Activated CD8-positive, alpha-beta T cell treated with anti-CD3 and anti-CD28 coated beads for 36 hours (primary cell): Measurements from ENCODE around the gene RSBN1L. TPM values are rescaled to one million over a fixed set of nuclear protein-coding genes. Genes with fewer than 3 reads are reported as not detected.

Source experiments
- ATAC-seq: fragments of 200-7000 bp; cut with Tn5 transposase; one replicate; pipeline ENCODE4 v1.10.0; 2021; ENCODE audit warnings: mild to moderate bottlenecking, moderate library complexity
- CTCF ChIA-PET: fragments of 350-600 bp; sonication (Branson Sonifier 250); formaldehyde crosslinking; loops from one replicate; lab custom pipeline; 2021; ENCODE audit warnings: antibody characterized with exemption; lab: Charles Lee
- POLR2A ChIA-PET: fragments of 350-600 bp; sonication (Branson Sonifier 250); formaldehyde crosslinking; loops from one replicate; lab custom pipeline; 2021; ENCODE audit warnings: antibody characterized with exemption; lab: Charles Lee
- DNase-seq: peaks from one replicate; pipeline ENCODE4 v3.0.0-alpha.2; 2020
- H3K27ac Mint-ChIP-seq: one replicate; pipeline ENCODE4 v1.8.0; 2021; ENCODE audit warnings: mild to moderate bottlenecking, mixed read lengths
- H3K27me3 Mint-ChIP-seq: one replicate; pipeline ENCODE4 v1.8.0; 2021; ENCODE audit warnings: mixed read lengths
- H3K36me3 Mint-ChIP-seq: one replicate; pipeline ENCODE4 v1.8.0; 2021; ENCODE audit warnings: low read depth, mixed read lengths
- H3K4me1 Mint-ChIP-seq: one replicate; pipeline ENCODE4 v1.8.0; 2021; ENCODE audit warnings: low read depth, mixed read lengths
- H3K4me3 Mint-ChIP-seq: one replicate; pipeline ENCODE4 v1.8.0; 2021; ENCODE audit warnings: mild to moderate bottlenecking, moderate library complexity, mixed read lengths
- H3K9me3 Mint-ChIP-seq: one replicate; pipeline ENCODE4 v1.8.0; 2021; ENCODE audit warnings: mixed read lengths
- CTCF ChIP-seq: fragments of 200-600 bp; IDR thresholded peaks from one replicate; pipeline ENCODE4 v1.8.0; 2022; ENCODE audit warnings: antibody characterized with exemption, mild to moderate bottlenecking
- intact Hi-C: fragments of 100-400 bp; cut with micrococcal nuclease; formaldehyde crosslinking; loops from one replicate; pipeline ENCODE4 v1.10.0; 2022
- total RNA-seq, 2 experiments: library from RNA; stranded (reverse); gene quantifications; one replicate each; pipeline ENCODE4 v1.2.3, GENCODE V29; 2021

The RSBN1L gene
- total RNA-seq, 2 experiments from 2014 or later = 16.5 to 21.9 TPM

GRCh38 chr7:77727527-77727926 is 31.3 kb downstream of the RSBN1L start:
- ATAC-seq (no peak), DNase-seq (no peak)
- H3K4me3 Mint-ChIP-seq = no peak overlapping the region
- no peaks in the 10 kb centered on the region for H3K27me3 Mint-ChIP-seq
- ChIA-PET CTCF (interaction anchor here (1.2 to 1.4 kb wide), 2 partner anchors 69 to 76 kb away, joined by 3 to 5 read pairs; no protein-coding TSS in a partner anchor), POLR2A (interaction anchor here (0.9 to 1.0 kb wide), 2 partner anchors 9 to 28 kb away, joined by 3 read pairs; no protein-coding TSS in a partner anchor)
- no peak for TF ChIP-seq CTCF
- peak overlapping the region; percentile 40 for H3K27ac Mint-ChIP-seq
- no peaks in the 10 kb centered on the region for H3K9me3 Mint-ChIP-seq
- intact Hi-C loops = no loop called here
- peaks cover 36% of the 10 kb centered on the region for H3K4me1 Mint-ChIP-seq
- H3K36me3 Mint-ChIP-seq = peaks cover 8% of the 10 kb centered on the region

- peak overlapping the region; percentile 9 for H3K27ac Mint-ChIP-seq
- intact Hi-C loops = no loop called here
- no peak overlapping the region for H3K4me3 Mint-ChIP-seq
- no peak for DNase-seq
- H3K4me1 Mint-ChIP-seq = peaks cover 41% of the 10 kb centered on the region
- ChIA-PET CTCF (interaction anchor here (1.2 to 1.4 kb wide), 3 partner anchors 31 to 77 kb away, joined by 3 to 5 read pairs (median 4); no protein-coding TSS in a partner anchor), POLR2A (interaction anchor here (0.9 to 1.5 kb wide), 3 partner anchors 9 to 27 kb away, joined by 3 to 4 read pairs (median 3); no protein-coding TSS in a partner anchor)
- H3K27me3 Mint-ChIP-seq = no peaks in the 10 kb centered on the region
- ATAC-seq = peak; percentile 20
- no peaks in the 10 kb centered on the region for H3K9me3 Mint-ChIP-seq
- peaks cover 8% of the 10 kb centered on the region for H3K36me3 Mint-ChIP-seq
- TF ChIP-seq CTCF = no peak
Measured at GRCh38 chr7:77727936-77728701, 31.9 kb downstream of the RSBN1L start.

GRCh38 chr7:77729574-77730348 is 33.5 kb downstream of the RSBN1L start:
- ChIA-PET POLR2A (interaction anchor here (1.1 to 2.1 kb wide), 3 partner anchors 16 to 35 kb away, joined by 3 to 5 read pairs (median 4); no protein-coding TSS in a partner anchor), CTCF (interaction anchor here (1.0 to 1.4 kb wide), 3 partner anchors 29 to 78 kb away, joined by 3 to 4 read pairs (median 3); no protein-coding TSS in a partner anchor)
- Mint-ChIP-seq H3K4me1 (peaks cover 44% of the 10 kb centered on the region), H3K27me3 (no peaks in the 10 kb centered on the region), H3K36me3 (peaks cover 8% of the 10 kb centered on the region), H3K9me3 (no peaks in the 10 kb centered on the region), H3K27ac (no peak overlapping the region), H3K4me3 (no peak overlapping the region)
- intact Hi-C loops = no loop called here
- no peak for DNase-seq
- ATAC-seq = no peak
- no peak for TF ChIP-seq CTCF

- no peak for TF ChIP-seq CTCF
- Mint-ChIP-seq H3K9me3 (no peaks in the 10 kb centered on the region), H3K27me3 (no peaks in the 10 kb centered on the region), H3K36me3 (peaks cover 5% of the 10 kb centered on the region), H3K27ac (no peak overlapping the region), H3K4me3 (no peak overlapping the region), H3K4me1 (peaks cover 48% of the 10 kb centered on the region)
- DNase-seq (no peak), ATAC-seq (no peak)
- ChIA-PET CTCF (interaction anchor here (1.0 to 2.1 kb wide), 2 partner anchors 73 to 80 kb away, joined by 5 to 6 read pairs; no protein-coding TSS in a partner anchor), POLR2A (no interaction called here)
- intact Hi-C loops = no loop called here
Measured at GRCh38 chr7:77731716-77732115, 35.5 kb downstream of the RSBN1L start.
